H9 (cell line): ENCODE measurements around the gene VAV3. TPM values are rescaled to one million over a fixed set of nuclear protein-coding genes. Genes with fewer than 3 reads are reported as not detected.

Experiments
- DNase-seq: peaks from one replicate; pipeline ENCODE4 v3.0.0-alpha.2; 2017
- H2AFZ ChIP-seq: one replicate; pipeline ENCODE4 v1.6.1; 2013; ENCODE audit warnings: mild to moderate bottlenecking, low read length, control low read depth, moderate library complexity
- H2AK5ac ChIP-seq: 2 replicates; pipeline ENCODE4 v1.6.1; 2013; ENCODE audit warnings: low read length, control low read depth, mixed read lengths; ENCODE audit not compliant: insufficient read length
- H2BK120ac ChIP-seq: one replicate; pipeline ENCODE4 v1.6.1; 2013; ENCODE audit warnings: low read depth, mild to moderate bottlenecking, low read length, control low read depth, inconsistent platforms; ENCODE audit not compliant: poor library complexity, severe bottlenecking
- H2BK12ac ChIP-seq: 2 replicates; pipeline ENCODE4 v1.6.1; 2013; ENCODE audit warnings: low read length, control low read depth, mixed read lengths, low read depth; ENCODE audit not compliant: insufficient read length
- H2BK15ac ChIP-seq: 2 replicates; pipeline ENCODE4 v1.6.1; 2013; ENCODE audit warnings: low read depth, low read length, control low read depth
- H2BK20ac ChIP-seq: one replicate; pipeline ENCODE4 v1.6.1; 2013; ENCODE audit warnings: low read depth, mild to moderate bottlenecking, low read length, control low read depth, inconsistent platforms; ENCODE audit not compliant: poor library complexity, severe bottlenecking
- H2BK5ac ChIP-seq: 2 replicates; pipeline ENCODE4 v1.6.1; 2013; ENCODE audit warnings: low read length, control low read depth, mixed read lengths; ENCODE audit not compliant: insufficient read length
- H3K14ac ChIP-seq: 2 replicates; pipeline ENCODE4 v1.6.1; 2013; ENCODE audit warnings: low read length, control low read depth; ENCODE audit not compliant: insufficient read depth
- H3K18ac ChIP-seq: 2 replicates; pipeline ENCODE4 v1.6.1; 2013; ENCODE audit warnings: low read depth, mild to moderate bottlenecking, mixed read lengths, low read length, control low read depth; ENCODE audit not compliant: insufficient read length
- H3K23ac ChIP-seq: 2 replicates; pipeline ENCODE4 v1.6.1; 2013; ENCODE audit warnings: low read length, control low read depth, mixed read lengths, low read depth; ENCODE audit not compliant: insufficient read length
- H3K23me2 ChIP-seq: 2 replicates; pipeline ENCODE4 v1.6.1; 2013; ENCODE audit warnings: low read depth, mild to moderate bottlenecking, mixed read lengths, low read length, control low read depth; ENCODE audit not compliant: insufficient read length, poor library complexity, severe bottlenecking
- H3K27ac ChIP-seq: 2 replicates; pipeline ENCODE4 v1.5.1; 2013; ENCODE audit warnings: low read length, control low read depth, mixed read lengths, low read depth; ENCODE audit not compliant: insufficient read length
- H3K27me3 ChIP-seq: 2 replicates; pipeline ENCODE4 v1.6.1; 2013; ENCODE audit warnings: low read length, control low read depth, inconsistent platforms; ENCODE audit not compliant: insufficient read depth
- H3K4ac ChIP-seq: 2 replicates; pipeline ENCODE4 v1.6.1; 2013; ENCODE audit warnings: low read depth, mild to moderate bottlenecking, control low read depth, inconsistent platforms, low read length, moderate library complexity
- H3K4me1 ChIP-seq: 2 replicates; pipeline ENCODE4 v1.6.1; 2013; ENCODE audit warnings: low read length, control low read depth, inconsistent platforms; ENCODE audit not compliant: insufficient read depth
- H3K4me2 ChIP-seq: 2 replicates; pipeline ENCODE4 v1.6.1; 2013; ENCODE audit warnings: low read length, control low read depth, mixed read lengths; ENCODE audit not compliant: insufficient read length, insufficient read depth
- H3K56ac ChIP-seq: 2 replicates; pipeline ENCODE4 v1.6.1; 2013; ENCODE audit warnings: low read depth, mild to moderate bottlenecking, mixed read lengths, low read length, control low read depth; ENCODE audit not compliant: insufficient read length
- H3K79me1 ChIP-seq: 2 replicates; pipeline ENCODE4 v1.6.1; 2013; ENCODE audit warnings: low read depth, mild to moderate bottlenecking, moderate library complexity, low read length, control low read depth, inconsistent platforms; ENCODE audit not compliant: insufficient read depth, poor library complexity, severe bottlenecking
- H3K79me2 ChIP-seq: 2 replicates; pipeline ENCODE4 v1.6.1; 2013; ENCODE audit warnings: low read length, control low read depth, inconsistent platforms; ENCODE audit not compliant: insufficient read depth
- H3K9ac ChIP-seq: 2 replicates; pipeline ENCODE4 v1.6.1; 2013; ENCODE audit warnings: low read length, control low read depth, mixed read lengths; ENCODE audit not compliant: insufficient read length; ENCODE audit errors: extremely low read depth
- H3K9me3 ChIP-seq: one replicate; pipeline ENCODE4 v1.6.1; 2013; ENCODE audit warnings: low read depth, low read length, inconsistent platforms; ENCODE audit not compliant: control insufficient read depth
- H3T11ph ChIP-seq: one replicate; pipeline ENCODE4 v1.6.1; 2013; ENCODE audit warnings: mild to moderate bottlenecking, low read length, control low read depth, inconsistent platforms
- H4K20me1 ChIP-seq: one replicate; pipeline ENCODE4 v1.6.1; 2013; ENCODE audit not compliant: control insufficient read depth, insufficient read length, insufficient read depth
- H4K5ac ChIP-seq: 2 replicates; pipeline ENCODE4 v1.6.1; 2013; ENCODE audit warnings: low read depth, mild to moderate bottlenecking, mixed read lengths, low read length, control low read depth; ENCODE audit not compliant: insufficient read length
- H4K8ac ChIP-seq: replicated peaks from 2 replicates; pipeline ENCODE4 v1.6.1; 2013; ENCODE audit warnings: low read length, control low read depth, mixed read lengths, low read depth; ENCODE audit not compliant: insufficient read length
- H4K91ac ChIP-seq: 2 replicates; pipeline ENCODE4 v1.6.1; 2013; ENCODE audit warnings: low read depth, mild to moderate bottlenecking, moderate library complexity, mixed read lengths, low read length, control low read depth; ENCODE audit not compliant: insufficient read length
- H3K27ac Mint-ChIP-seq, 3 experiments: 2 replicates in 2 of 3; 3 replicates in 1 of 3; pipeline ENCODE4 v1.8.0; 2020 to 2021; ENCODE audit warnings: mixed read lengths in 3 of 3, mild to moderate bottlenecking in 1 of 3, moderate library complexity in 1 of 3
- H3K27me3 Mint-ChIP-seq: 2 replicates; pipeline ENCODE4 v1.8.0; 2021; ENCODE audit warnings: low read depth, mild to moderate bottlenecking, moderate library complexity, mixed read lengths
- H3K36me3 Mint-ChIP-seq, 3 experiments: 2 replicates in 2 of 3; 3 replicates in 1 of 3; pipeline ENCODE4 v1.8.0; 2020 to 2021; ENCODE audit warnings: low read depth in 3 of 3, mixed read lengths in 3 of 3; ENCODE audit not compliant: insufficient read depth in 1 of 3
- H3K4me1 Mint-ChIP-seq, 2 experiments: 2 replicates each; pipeline ENCODE4 v1.8.0; 2020; ENCODE audit warnings: mixed read lengths in 2 of 2
- H3K4me3 Mint-ChIP-seq, 2 experiments: 2 replicates in 1 of 2; 3 replicates in 1 of 2; pipeline ENCODE4 v1.8.0; 2020 to 2021; ENCODE audit warnings: mild to moderate bottlenecking in 2 of 2, mixed read lengths in 2 of 2, moderate library complexity in 1 of 2
- H3K9me3 Mint-ChIP-seq, 2 experiments: 2 replicates in 1 of 2; 3 replicates in 1 of 2; pipeline ENCODE4 v1.8.0; 2020; ENCODE audit warnings: mild to moderate bottlenecking in 2 of 2, mixed read lengths in 2 of 2, moderate library complexity in 1 of 2
- CTCF ChIP-seq: fragments of 200-600 bp; sonication (generic); conservative IDR thresholded peaks from 3 replicates; pipeline ENCODE4 v1.8.0; 2021; ENCODE audit warnings: antibody characterized with exemption, mild to moderate bottlenecking
- WGBS: extraction: QIAGEN DNeasy Blood & Tissue Kit; methylation state at CpG from one replicate; pipeline ENCODE4 v1.1.7; 2013; ENCODE audit warnings: missing lambda C conversion rate, low lambda C conversion rate, mixed read lengths; ENCODE audit not compliant: insufficient read length; ENCODE audit errors: extremely low coverage; 5-methylcytosine and 5-hydroxymethylcytosine counted together
- total RNA-seq: library from RNA; stranded (reverse); gene quantifications from 2 replicates; pipeline ENCODE4 v1.2.1, GENCODE V29; 2021

VAV3 gene
- total RNA-seq, 1 experiment from 2014 or later = 5.1 TPM

GRCh38 chr1:107622535-107622934, 342.4 kb downstream of the VAV3 start:
- H3K36me3 Mint-ChIP-seq = no peaks in the 10 kb centered on the region
- no peak overlapping the region for H4K91ac ChIP-seq
- no peaks in the 10 kb centered on the region for H3K9me3 Mint-ChIP-seq
- no peaks in the 10 kb centered on the region for H3K27me3 ChIP-seq
- H3K4ac ChIP-seq = no peak overlapping the region
- no peaks in the 10 kb centered on the region for H3K9me3 ChIP-seq
- no peak overlapping the region for H2BK12ac ChIP-seq
- H2BK5ac ChIP-seq = no peak overlapping the region
- no peaks in the 10 kb centered on the region for H3K79me1 ChIP-seq
- no peak overlapping the region for H3T11ph ChIP-seq
- no peak overlapping the region for H3K23ac ChIP-seq
- no peaks in the 10 kb centered on the region for H3K4me1 ChIP-seq
- no peaks in the 10 kb centered on the region for H4K20me1 ChIP-seq
- no peaks in the 10 kb centered on the region for H3K4me1 Mint-ChIP-seq
- H3K14ac ChIP-seq = no peak overlapping the region
- H2BK120ac ChIP-seq = no peak overlapping the region
- H2AFZ ChIP-seq = no peak overlapping the region
- no peaks in the 10 kb centered on the region for H3K23me2 ChIP-seq
- no peak overlapping the region for H4K8ac ChIP-seq
- no peak overlapping the region for H3K18ac ChIP-seq
- H3K4me2 ChIP-seq = no peak overlapping the region
- H3K27ac Mint-ChIP-seq = no peak overlapping the region; a peak in 1 of 7 replicates
- no peak for TF ChIP-seq CTCF
- H3K4me3 Mint-ChIP-seq = no peak overlapping the region
- no peak for DNase-seq
- H2BK15ac ChIP-seq = no peak overlapping the region
- WGBS = no CpG with 5 or more reads among the region's 4 CpGs
- no peak overlapping the region for H4K5ac ChIP-seq
- H3K56ac ChIP-seq = no peak overlapping the region
- no peak overlapping the region for H2BK20ac ChIP-seq
- H3K27ac ChIP-seq = no peak overlapping the region
- no peak overlapping the region for H3K9ac ChIP-seq
- H3K79me2 ChIP-seq = no peaks in the 10 kb centered on the region
- H2AK5ac ChIP-seq = no peak overlapping the region
- H3K27me3 Mint-ChIP-seq = no peaks in the 10 kb centered on the region
